HepG2 (cell line): ENCODE results near the gene ENG. TPM values are rescaled to one million over a fixed set of nuclear protein-coding genes. Genes with fewer than 3 reads are reported as not detected.
A peak's percentile ranks its signal among the peaks of the same experiment; 100 is the strongest.

Source experiments
- CREM ChIP-seq, 2 experiments: sonication (generic) in 1 of 2; formaldehyde crosslinking in 1 of 2; IDR thresholded peaks; 2 replicates each; pipeline versions ENCODE4 v1.4.0 to v1.6.1; 2016 to 2020; ENCODE audit warnings: antibody characterized with exemption in 1 of 2, mild to moderate bottlenecking in 1 of 2, missing genetic modification reagents in 1 of 2
- GATAD1 ChIP-seq: IDR thresholded peaks from 2 replicates; pipeline ENCODE4 v1.6.1; 2016; ENCODE audit warnings: missing genetic modification reagents, missing compliant biosample characterization
- JUN ChIP-seq: sonication (generic); formaldehyde crosslinking; IDR thresholded peaks from 2 replicates; pipeline ENCODE4 v1.4.0; 2020; ENCODE audit warnings: mild to moderate bottlenecking, missing genetic modification reagents
- KIAA2018 ChIP-seq: sonication (generic); formaldehyde crosslinking; IDR thresholded peaks from 2 replicates; pipeline ENCODE4 v1.5.0; 2020; ENCODE audit warnings: mild to moderate bottlenecking, missing genetic modification reagents, borderline replicate concordance
- NFKB2 ChIP-seq: sonication (generic); formaldehyde crosslinking; IDR thresholded peaks from 2 replicates; pipeline ENCODE4 v1.4.0; 2020; ENCODE audit warnings: missing genetic modification reagents, borderline replicate concordance
- NFYB ChIP-seq: sonication (generic); formaldehyde crosslinking; IDR thresholded peaks from 2 replicates; pipeline ENCODE4 v1.4.0; 2020; ENCODE audit warnings: missing genetic modification reagents
- NR0B2 ChIP-seq: sonication (generic); formaldehyde crosslinking; IDR thresholded peaks from 2 replicates; pipeline ENCODE4 v1.4.0; 2020; ENCODE audit warnings: mild to moderate bottlenecking, missing genetic modification reagents
- PHF8 ChIP-seq: sonication (generic); formaldehyde crosslinking; IDR thresholded peaks from 2 replicates; pipeline ENCODE4 v1.5.0; 2020; ENCODE audit warnings: missing genetic modification reagents
- RFX5 ChIP-seq: IDR thresholded peaks from 2 replicates; pipeline ENCODE4 v1.6.1; 2011; ENCODE audit warnings: low read depth, low read length, improper control_type of control experiment
- SMAD9 ChIP-seq: sonication (generic); formaldehyde crosslinking; IDR thresholded peaks from 2 replicates; pipeline ENCODE4 v1.5.1; 2020; ENCODE audit warnings: mild to moderate bottlenecking, missing genetic modification reagents
- ZBTB39 ChIP-seq: sonication (generic); formaldehyde crosslinking; IDR thresholded peaks from 2 replicates; pipeline ENCODE4 v1.5.0; 2020; ENCODE audit warnings: missing genetic modification reagents
- ZHX1 ChIP-seq: sonication (generic); formaldehyde crosslinking; IDR thresholded peaks from 2 replicates; pipeline ENCODE4 v1.8.1; 2022; ENCODE audit warnings: low read depth, mild to moderate bottlenecking, missing genetic modification reagents
- ZNF563 ChIP-seq: sonication (generic); formaldehyde crosslinking; IDR thresholded peaks from 2 replicates; pipeline ENCODE4 v1.8.0; 2022; ENCODE audit warnings: mild to moderate bottlenecking, moderate library complexity, missing genetic modification reagents
- ZNF598 ChIP-seq: sonication (generic); formaldehyde crosslinking; IDR thresholded peaks from 2 replicates; pipeline ENCODE4 v1.5.1; 2020; ENCODE audit warnings: mild to moderate bottlenecking, missing genetic modification reagents, borderline replicate concordance
- ZNF761 ChIP-seq: sonication (generic); formaldehyde crosslinking; conservative IDR thresholded peaks from 2 replicates; pipeline ENCODE4 v1.4.0; 2020; ENCODE audit warnings: mild to moderate bottlenecking, missing genetic modification reagents
- ZNF776 ChIP-seq: sonication (generic); formaldehyde crosslinking; IDR thresholded peaks from 2 replicates; pipeline ENCODE4 v1.4.0; 2020; ENCODE audit warnings: mild to moderate bottlenecking, missing genetic modification reagents
- polyA plus RNA-seq, 8 experiments: library from polyadenylated mRNA; depleted of rRNA in 3 of 8; stranded (reverse) in 7 of 8; unstranded in 1 of 8; fragments of >200 nt; fragmentation: Illumina TruSeq in 4 of 8; extraction: Trizol in 4 of 8; gene quantifications; 2 replicates each; pipeline versions ENCODE4 v1.2.1 to v1.2.3, GENCODE V29; 2011 to 2016; ENCODE audit warnings: low read depth in 4 of 8, missing spikeins in 1 of 8, mixed read lengths in 1 of 8; ENCODE audit not compliant: insufficient read depth in 1 of 8
- total RNA-seq, 5 experiments: library from RNA; depleted of rRNA; stranded (reverse); fragments of >200 nt; fragmentation: Illumina TruSeq; extraction: Trizol; gene quantifications; 2 replicates each; pipeline ENCODE4 v1.2.3, GENCODE V29; 2016; ENCODE audit warnings: low read depth in 1 of 5

ENG gene
- total and polyA plus RNA-seq, 2 of the 13 experiments (the other 11 are each of a cell fraction or from before 2014, with no cell fraction given) = 0.02 to 1.1 TPM

DNA sequence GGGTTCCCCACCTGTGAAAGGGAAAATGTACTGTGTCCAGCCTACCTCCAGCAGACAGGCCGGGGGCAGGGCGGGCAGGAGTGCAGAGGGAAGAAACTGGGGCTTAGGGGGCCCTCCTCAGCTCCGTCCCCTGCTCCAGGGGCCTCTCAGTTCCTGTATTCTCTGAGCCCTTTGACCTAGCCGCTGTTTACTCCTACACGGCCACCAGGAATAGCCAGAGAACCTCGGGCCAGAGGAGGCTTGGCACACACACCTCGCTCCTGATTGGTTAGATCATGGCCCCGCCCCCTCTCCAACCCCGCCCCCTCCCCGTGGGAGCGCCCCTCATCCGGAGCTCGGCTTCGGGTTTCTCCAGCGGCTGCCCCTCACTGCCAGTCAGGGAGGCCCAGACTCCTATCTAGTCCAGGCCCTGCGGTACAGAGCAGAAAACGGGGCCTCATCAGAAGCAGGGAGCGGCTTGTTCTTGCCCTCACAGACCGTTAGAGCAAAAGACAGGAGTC, 42.8 kb upstream of the ENG start (continued):
- no peak for TF ChIP-seq KIAA2018 (CRISPR knock-in tag)
- no peak for TF ChIP-seq ZNF598
- no peak for TF ChIP-seq ZBTB39 (CRISPR knock-in tag)
- TF ChIP-seq NFKB2 (CRISPR knock-in tag) = peak; percentile 15; the same call in 1 of the 2 replicates
- no peak for TF ChIP-seq RFX5
- no peak for TF ChIP-seq SMAD9 (CRISPR knock-in tag)
- TF ChIP-seq JUN (CRISPR knock-in tag) = no peak
- TF ChIP-seq ZNF563 = no peak
- no peak for TF ChIP-seq GATAD1
- no peak for TF ChIP-seq ZNF761 (CRISPR knock-in tag)
- TF ChIP-seq CREM (IDR thresholded peaks at IDR 0.05) = 0 out of 2 replicates have a peak, but pooled peaks have one; percentile 42
- TF ChIP-seq CREM (CRISPR knock-in tag; IDR thresholded peaks at IDR 0.05) = no peak
- 0 out of 2 replicates have a peak, but pooled peaks have one; percentile 16 for TF ChIP-seq ZHX1 (CRISPR knock-in tag)
- peak; percentile 57 for TF ChIP-seq NFYB (CRISPR knock-in tag)
- TF ChIP-seq ZNF776 (CRISPR knock-in tag) = no peak
- no peak for TF ChIP-seq NR0B2 (CRISPR knock-in tag)
- peak; percentile 23; the same call in 1 of the 2 replicates for TF ChIP-seq PHF8 (CRISPR knock-in tag)
